ENCODE data around the gene TEX29.

The TEX29 gene

GRCh38 chr13:111363591-111363990 lies 43.1 kb downstream of the TEX29 start:
- Histone ChIP-seq H2AFZ (ENCODE audit: low read depth, low read length, severe bottlenecking) (no peak overlapping the region), H3K36me3 (ENCODE audit: low read length) (no peaks in the 10 kb centered on the region)
- no peak for TF ChIP-seq EZH2phosphoT487 (conservative IDR thresholded peaks at IDR 0.05; ENCODE audit: low read length)
- TF ChIP-seq, protein P1, sequence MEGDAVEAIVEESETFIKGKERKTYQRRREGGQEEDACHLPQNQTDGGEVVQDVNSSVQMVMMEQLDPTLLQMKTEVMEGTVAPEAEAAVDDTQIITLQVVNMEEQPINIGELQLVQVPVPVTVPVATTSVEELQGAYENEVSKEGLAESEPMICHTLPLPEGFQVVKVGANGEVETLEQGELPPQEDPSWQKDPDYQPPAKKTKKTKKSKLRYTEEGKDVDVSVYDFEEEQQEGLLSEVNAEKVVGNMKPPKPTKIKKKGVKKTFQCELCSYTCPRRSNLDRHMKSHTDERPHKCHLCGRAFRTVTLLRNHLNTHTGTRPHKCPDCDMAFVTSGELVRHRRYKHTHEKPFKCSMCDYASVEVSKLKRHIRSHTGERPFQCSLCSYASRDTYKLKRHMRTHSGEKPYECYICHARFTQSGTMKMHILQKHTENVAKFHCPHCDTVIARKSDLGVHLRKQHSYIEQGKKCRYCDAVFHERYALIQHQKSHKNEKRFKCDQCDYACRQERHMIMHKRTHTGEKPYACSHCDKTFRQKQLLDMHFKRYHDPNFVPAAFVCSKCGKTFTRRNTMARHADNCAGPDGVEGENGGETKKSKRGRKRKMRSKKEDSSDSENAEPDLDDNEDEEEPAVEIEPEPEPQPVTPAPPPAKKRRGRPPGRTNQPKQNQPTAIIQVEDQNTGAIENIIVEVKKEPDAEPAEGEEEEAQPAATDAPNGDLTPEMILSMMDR (IDR thresholded peaks at IDR 0.05; ENCODE audit: insufficient read depth, low read length, poor library complexity, severe bottlenecking): no peak

DNA sequence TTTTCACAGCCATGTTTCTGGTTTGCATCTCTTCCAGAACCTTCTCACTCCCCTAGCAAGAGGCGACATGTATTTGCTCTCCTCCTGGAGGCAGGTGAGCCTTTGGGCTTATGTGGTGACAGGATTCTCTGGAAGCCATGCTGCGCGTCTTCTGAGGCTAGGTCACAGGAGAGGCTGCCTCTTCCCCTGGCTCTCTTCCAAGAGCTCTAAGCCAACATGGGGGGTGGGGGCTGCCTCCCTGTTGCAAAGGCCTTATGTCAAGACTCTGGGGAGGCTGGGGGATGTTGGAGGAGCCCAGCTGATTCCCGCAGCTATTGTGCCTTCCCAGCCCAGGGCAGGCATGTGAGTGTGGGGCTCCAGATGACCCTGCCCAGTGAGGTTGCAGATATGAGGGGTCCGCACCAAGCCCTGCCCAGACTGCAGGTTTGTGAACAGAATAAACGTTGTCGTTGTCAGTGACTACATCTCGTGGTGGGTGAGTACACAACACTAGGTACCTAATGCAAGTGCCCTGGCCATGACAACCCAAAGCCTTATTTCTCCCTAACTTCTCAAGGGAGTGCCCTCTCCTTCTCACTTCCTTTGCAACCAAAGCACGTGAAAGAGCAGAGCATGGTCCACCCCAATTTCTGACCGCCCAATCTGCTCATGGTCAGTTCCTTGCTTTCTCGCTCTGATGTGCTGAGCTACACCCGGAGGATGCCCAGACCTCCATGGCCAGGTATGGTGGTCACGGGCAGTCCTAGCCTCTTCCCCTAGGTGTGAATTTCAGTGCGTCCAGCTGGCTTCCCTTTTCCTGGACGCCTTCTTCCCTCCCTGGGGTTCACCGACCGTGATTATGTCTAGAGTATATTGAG lies 44.9 kb downstream of the TEX29 start:
- H3K27me3 ChIP-seq (ENCODE audit: low read length): no peaks in the 10 kb centered on the region
- H3K9me3 ChIP-seq (ENCODE audit: insufficient read depth, low read length): no peaks in the 10 kb centered on the region
- no peaks in the 10 kb centered on the region for H3F3A ChIP-seq (ENCODE audit: insufficient read depth)
- TF ChIP-seq, protein P1 (IDR thresholded peaks at IDR 0.05; ENCODE audit: insufficient read depth, low read length, poor library complexity, severe bottlenecking): no peak
- no peak for TF ChIP-seq EZH2phosphoT487 (conservative IDR thresholded peaks at IDR 0.05; ENCODE audit: low read length)
- H3K27ac ChIP-seq (ENCODE audit: low read depth, low read length): no peak overlapping the region
- H3K4me3 ChIP-seq (ENCODE audit: insufficient read depth, low read length, poor library complexity, severe bottlenecking): no peak overlapping the region
- no peaks in the 10 kb centered on the region for H4K20me1 ChIP-seq (ENCODE audit: low read depth, low read length)
- H3K9me2 ChIP-seq (replicated peaks; ENCODE audit: insufficient read depth, low read length): no peaks in the 10 kb centered on the region
- no peak overlapping the region for H3K9ac ChIP-seq (ENCODE audit: low read length)
- no peaks in the 10 kb centered on the region for H3K79me2 ChIP-seq (ENCODE audit: insufficient read depth, low read length)
- no peaks in the 10 kb centered on the region for H3K36me3 ChIP-seq (ENCODE audit: low read length)
- H2AFZ ChIP-seq (ENCODE audit: low read depth, low read length, severe bottlenecking): no peak overlapping the region
- H3K4me2 ChIP-seq (ENCODE audit: low read depth, low read length, poor library complexity, severe bottlenecking): no peak overlapping the region

More at GRCh38 chr13:111363591-111363990, 43.1 kb downstream of the TEX29 start:
- Histone ChIP-seq H3K9ac (ENCODE audit: low read length) (no peak overlapping the region), H3K9me2 (replicated peaks; ENCODE audit: insufficient read depth, low read length) (no peaks in the 10 kb centered on the region), H3K79me2 (ENCODE audit: insufficient read depth, low read length) (no peaks in the 10 kb centered on the region), H3K27me3 (ENCODE audit: low read length) (no peaks in the 10 kb centered on the region), H3K9me3 (ENCODE audit: insufficient read depth, low read length) (no peaks in the 10 kb centered on the region), H4K20me1 (ENCODE audit: low read depth, low read length) (no peaks in the 10 kb centered on the region), H3K4me2 (ENCODE audit: low read depth, low read length, poor library complexity, severe bottlenecking) (no peak overlapping the region), H3K4me3 (ENCODE audit: insufficient read depth, low read length, poor library complexity, severe bottlenecking) (no peak overlapping the region), H3K27ac (ENCODE audit: low read depth, low read length) (no peak overlapping the region), H3F3A (ENCODE audit: insufficient read depth) (no peaks in the 10 kb centered on the region)

DNA sequence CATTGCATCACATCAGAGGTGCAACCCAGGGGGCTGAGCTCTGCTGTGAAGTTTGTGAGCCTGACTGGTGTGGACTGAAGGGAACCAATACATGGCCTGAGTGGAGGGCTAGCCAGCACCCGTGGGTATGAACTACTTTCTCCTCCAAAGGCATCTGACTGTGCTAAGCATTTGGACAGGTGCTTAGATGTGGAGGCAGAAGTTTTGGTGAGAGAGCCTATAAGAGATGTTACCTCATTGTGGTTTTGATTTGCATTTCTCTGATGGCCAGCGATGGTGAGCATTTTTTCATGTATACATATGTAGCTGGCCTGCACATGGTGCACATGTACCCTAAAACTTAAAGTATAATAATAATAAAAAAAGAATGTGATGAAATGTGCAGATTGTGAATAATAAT lies 46.9 kb downstream of the TEX29 start:
- no peaks in the 10 kb centered on the region for H4K20me1 ChIP-seq (ENCODE audit: low read depth, low read length)
- H3K27me3 ChIP-seq (ENCODE audit: low read length): no peaks in the 10 kb centered on the region
- H2AFZ ChIP-seq (ENCODE audit: low read depth, low read length, severe bottlenecking): no peak overlapping the region
- H3K4me2 ChIP-seq (ENCODE audit: low read depth, low read length, poor library complexity, severe bottlenecking): no peak overlapping the region
- no peaks in the 10 kb centered on the region for H3K79me2 ChIP-seq (ENCODE audit: insufficient read depth, low read length)
- H3K9me2 ChIP-seq (replicated peaks; ENCODE audit: insufficient read depth, low read length): no peaks in the 10 kb centered on the region
- no peaks in the 10 kb centered on the region for H3F3A ChIP-seq (ENCODE audit: insufficient read depth)
- no peaks in the 10 kb centered on the region for H3K9me3 ChIP-seq (ENCODE audit: insufficient read depth, low read length)
- no peak overlapping the region for H3K4me3 ChIP-seq (ENCODE audit: insufficient read depth, low read length, poor library complexity, severe bottlenecking)
- no peaks in the 10 kb centered on the region for H3K36me3 ChIP-seq (ENCODE audit: low read length)
- no peak for TF ChIP-seq EZH2phosphoT487 (conservative IDR thresholded peaks at IDR 0.05; ENCODE audit: low read length)
- TF ChIP-seq, protein P1 (IDR thresholded peaks at IDR 0.05; ENCODE audit: insufficient read depth, low read length, poor library complexity, severe bottlenecking): no peak
- H3K9ac ChIP-seq (ENCODE audit: low read length): no peak overlapping the region
- H3K27ac ChIP-seq (ENCODE audit: low read depth, low read length): no peak overlapping the region

Data from SU-DHL-6 (cell line).